K562 (cell line): ENCODE measurements around the gene USP48. TPM values are rescaled to one million over a fixed set of nuclear protein-coding genes. Genes with fewer than 3 reads are reported as not detected.
A peak's percentile ranks its signal among the peaks of the same experiment; 100 is the strongest.

Experiments
- ATF7 ChIP-seq: fragments of 450-650 bp; IDR thresholded peaks from 2 replicates; pipeline ENCODE4 v1.7.1; 2014; ENCODE audit warnings: mild to moderate bottlenecking, moderate library complexity
- CHD4 ChIP-seq: fragments of 200-600 bp; sonication (generic); IDR thresholded peaks from 3 replicates; pipeline ENCODE4 v1.6.1; 2012; ENCODE audit warnings: low read depth, mild to moderate bottlenecking, mixed read lengths, low read length, inconsistent platforms; ENCODE audit not compliant: insufficient read depth, insufficient replicate concordance, poor library complexity, severe bottlenecking
- FOXJ2 ChIP-seq: fragments of 200-800 bp; sonication (Bioruptor generic); IDR thresholded peaks from 2 replicates; pipeline ENCODE4 v1.6.1; 2016; ENCODE audit warnings: missing genetic modification characterization, missing compliant biosample characterization
- HDAC1 ChIP-seq, 2 experiments: fragments of 450-650 bp; IDR thresholded peaks; 2 replicates each; pipeline ENCODE4 v1.6.1; 2016 to 2017; ENCODE audit warnings: inconsistent platforms in 1 of 2, mild to moderate bottlenecking in 1 of 2, moderate library complexity in 1 of 2
- KDM1A ChIP-seq, 2 experiments: fragments of 450-650 bp; IDR thresholded peaks; 2 replicates each; pipeline ENCODE4 v1.6.1; 2016; ENCODE audit warnings: mild to moderate bottlenecking in 2 of 2
- MCM2 ChIP-seq: fragments of 450-650 bp; IDR thresholded peaks from 2 replicates; pipeline ENCODE4 v1.6.1; 2017; ENCODE audit warnings: low read depth, mild to moderate bottlenecking
- NCOA6 ChIP-seq: fragments of 450-650 bp; IDR thresholded peaks from 2 replicates; pipeline ENCODE4 v1.6.1; 2017; ENCODE audit warnings: mild to moderate bottlenecking
- NR1H2 ChIP-seq: sonication (generic); formaldehyde crosslinking; IDR thresholded peaks from 2 replicates; pipeline ENCODE4 v1.4.0; 2020; ENCODE audit warnings: mild to moderate bottlenecking, missing genetic modification reagents
- NRF1 ChIP-seq, 2 experiments: fragments of 450-650 bp; IDR thresholded peaks in 1 of 2; conservative IDR thresholded peaks in 1 of 2; 2 replicates each; pipeline ENCODE4 v1.6.1; 2014; ENCODE audit warnings: mild to moderate bottlenecking in 2 of 2
- PRMT5 ChIP-seq: sonication (generic); formaldehyde crosslinking; IDR thresholded peaks from 2 replicates; pipeline ENCODE4 v1.5.0; 2020; ENCODE audit warnings: missing genetic modification reagents
- RBM22 ChIP-seq: fragments of 200-400 bp; formaldehyde crosslinking; IDR thresholded peaks from 2 replicates; pipeline ENCODE4 v1.6.1; 2018; ENCODE audit warnings: low read length, low read depth; ENCODE audit not compliant: poor library complexity, severe bottlenecking
- SRSF7 ChIP-seq: fragments of 200-400 bp; formaldehyde crosslinking; optimal IDR thresholded peaks from 2 replicates; pipeline ENCODE3; 2017; ENCODE audit warnings: mild to moderate bottlenecking, low read depth, low read length
- SUPT5H ChIP-seq: fragments of 450-650 bp; IDR thresholded peaks from 2 replicates; pipeline ENCODE4 v1.6.1; 2016
- TEAD1 ChIP-seq, 2 experiments: fragments of 450-650 bp in 1 of 2; sonication (generic) in 1 of 2; formaldehyde crosslinking; IDR thresholded peaks; 2 replicates each; pipeline versions ENCODE4 v1.4.0 to v1.8.0; 2020 to 2022; ENCODE audit warnings: mild to moderate bottlenecking in 2 of 2, missing genetic modification reagents in 1 of 2
- YY1 ChIP-seq, 3 experiments: IDR thresholded peaks; 2 replicates each; pipeline ENCODE4 v1.6.1; 2011; ENCODE audit warnings: low read length in 2 of 3, mild to moderate bottlenecking in 2 of 3, moderate library complexity in 2 of 3, borderline replicate concordance in 1 of 3, control low read depth in 1 of 3, low read depth in 1 of 3; ENCODE audit not compliant: insufficient read depth in 3 of 3, insufficient replicate concordance in 2 of 3, control insufficient read depth in 1 of 3, insufficient read length in 1 of 3; ENCODE audit errors: extremely low read depth in 1 of 3
- ZBTB1 ChIP-seq: sonication (generic); formaldehyde crosslinking; IDR thresholded peaks from 2 replicates; pipeline ENCODE4 v1.8.1; 2023; ENCODE audit warnings: missing genetic modification reagents, low read depth, mild to moderate bottlenecking, borderline replicate concordance
- ZNF12 ChIP-seq: sonication (generic); formaldehyde crosslinking; IDR thresholded peaks from 2 replicates; pipeline ENCODE4 v1.4.0; 2020; ENCODE audit warnings: mild to moderate bottlenecking, missing genetic modification reagents
- ZNF124 ChIP-seq: sonication (generic); formaldehyde crosslinking; IDR thresholded peaks from 2 replicates; pipeline ENCODE4 v1.8.1; 2022; ENCODE audit warnings: missing genetic modification reagents
- ZNF174 ChIP-seq: fragments of 250-450 bp; sonication (Bioruptor Pico); IDR thresholded peaks from 2 replicates; pipeline ENCODE4 v1.4.0; 2020; ENCODE audit warnings: mild to moderate bottlenecking
- ZNF175 ChIP-seq: fragments of 200-800 bp; sonication (Bioruptor generic); IDR thresholded peaks from 2 replicates; pipeline ENCODE4 v1.6.1; 2016; ENCODE audit warnings: low read depth, mild to moderate bottlenecking, missing genetic modification characterization, missing compliant biosample characterization
- ZNF3 ChIP-seq: fragments of 250-450 bp; sonication (Bioruptor Pico); IDR thresholded peaks from 2 replicates; pipeline ENCODE4 v1.5.0; 2021; ENCODE audit warnings: mild to moderate bottlenecking, moderate library complexity
- ZNF717 ChIP-seq: fragments of 250-450 bp; sonication (Bioruptor Pico); IDR thresholded peaks from 2 replicates; pipeline ENCODE4 v1.5.0; 2021
- ZNF764 ChIP-seq: fragments of 250-450 bp; sonication (Bioruptor Pico); IDR thresholded peaks from 2 replicates; pipeline ENCODE4 v1.4.0; 2020; ENCODE audit warnings: low read depth, mild to moderate bottlenecking, moderate library complexity
- ZNF77 ChIP-seq: fragments of 250-450 bp; sonication (Bioruptor Pico); IDR thresholded peaks from 2 replicates; pipeline ENCODE4 v1.5.0; 2020
- polyA plus RNA-seq, 8 experiments: library from polyadenylated mRNA; depleted of rRNA in 4 of 8; stranded (reverse) in 5 of 8; unstranded in 3 of 8; fragments of >200 nt; fragmentation: Nextera tagmentation in 2 of 8; fragmentation: Illumina TruSeq in 1 of 8; extraction: Ambion mirVana in 2 of 8; extraction: Trizol in 1 of 8; gene quantifications; 2 replicates each; pipeline versions ENCODE4 v1.2.1 to v1.2.3, GENCODE V29; 2011 to 2014; ENCODE audit warnings: inconsistent platforms in 1 of 8, missing spikeins in 1 of 8
- total RNA-seq, 7 experiments: library from RNA; depleted of rRNA in 6 of 7; stranded (reverse); fragments of >200 nt in 6 of 7; fragmentation: Illumina TruSeq in 2 of 7; extraction: Trizol in 2 of 7; gene quantifications; 2 replicates each; pipeline versions ENCODE4 v1.2.1 to v1.2.3, GENCODE V29; 2011 to 2021; ENCODE audit warnings: low replicate concordance in 1 of 7
- TF ChIP-seq, protein P1 (sequence below): sonication (generic); formaldehyde crosslinking; IDR thresholded peaks from 2 replicates; pipeline ENCODE4 v1.8.1; 2023; ENCODE audit warnings: mild to moderate bottlenecking, missing genetic modification reagents
- TF ChIP-seq, protein P2 (sequence below), 3 experiments: fragments of 200-800 bp in 1 of 3; sonication (Bioruptor generic) in 1 of 3; sonication (generic) in 1 of 3; formaldehyde crosslinking in 1 of 3; IDR thresholded peaks; 2 replicates each; pipeline versions ENCODE4 v1.6.1 to v1.8.0; 2016 to 2022; ENCODE audit warnings: mild to moderate bottlenecking in 2 of 3, missing compliant biosample characterization in 2 of 3, missing genetic modification characterization in 2 of 3, missing genetic modification reagents in 1 of 3

Gene USP48
- total and polyA plus RNA-seq, 9 of the 15 experiments (the other 6 are each of a cell fraction or from before 2014, with no cell fraction given) = 23.3 to 123 (median 106) TPM

DNA sequence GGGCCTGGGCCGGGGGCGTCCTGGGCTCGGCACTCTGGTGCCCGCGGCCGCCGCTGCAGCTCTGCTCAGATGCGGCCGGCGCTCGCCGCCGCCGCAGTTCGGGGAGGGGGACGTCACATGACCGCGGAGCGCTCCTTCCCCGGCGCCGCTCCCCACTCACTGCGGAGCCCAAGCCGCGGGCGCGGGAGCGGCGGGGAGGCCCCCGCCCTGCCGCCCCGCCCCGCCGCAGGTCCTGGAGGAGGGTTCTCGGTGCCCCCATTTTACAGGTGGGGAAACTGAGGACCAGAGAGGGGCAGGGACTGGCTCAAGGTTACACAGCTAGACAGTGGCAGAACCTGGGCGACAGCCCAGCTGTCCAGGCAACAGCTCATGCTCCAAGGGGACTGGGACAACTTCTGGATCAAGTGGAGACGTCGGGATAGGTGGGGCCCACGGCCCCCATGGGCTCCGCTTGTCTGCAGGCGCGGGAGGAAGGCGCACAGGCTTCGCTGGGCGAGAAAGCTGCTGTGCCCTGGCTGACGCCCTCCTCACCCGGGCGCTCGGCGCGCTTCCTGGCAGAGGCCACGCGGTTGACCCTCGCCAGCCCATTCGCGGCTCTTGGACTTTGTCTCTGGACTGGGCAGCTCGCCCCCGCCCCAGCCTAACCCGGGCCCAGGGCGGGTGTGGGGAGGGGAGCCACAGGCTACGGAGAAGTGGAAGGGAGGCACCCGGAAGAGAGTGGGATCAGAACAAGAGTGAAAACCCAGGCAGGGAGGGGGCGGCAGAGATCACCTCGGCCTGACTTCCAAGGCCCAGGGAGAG is 113.5 kb downstream of the USP48 start, which contains the start of gene RAP1GAP (continued):
- TF ChIP-seq HDAC1 (IDR thresholded peaks at IDR 0.05) = peak in 1 of 2 experiments; percentile 60; a peak in 2 of 4 replicates
- no peak for TF ChIP-seq SRSF7
- TF ChIP-seq, protein P1, sequence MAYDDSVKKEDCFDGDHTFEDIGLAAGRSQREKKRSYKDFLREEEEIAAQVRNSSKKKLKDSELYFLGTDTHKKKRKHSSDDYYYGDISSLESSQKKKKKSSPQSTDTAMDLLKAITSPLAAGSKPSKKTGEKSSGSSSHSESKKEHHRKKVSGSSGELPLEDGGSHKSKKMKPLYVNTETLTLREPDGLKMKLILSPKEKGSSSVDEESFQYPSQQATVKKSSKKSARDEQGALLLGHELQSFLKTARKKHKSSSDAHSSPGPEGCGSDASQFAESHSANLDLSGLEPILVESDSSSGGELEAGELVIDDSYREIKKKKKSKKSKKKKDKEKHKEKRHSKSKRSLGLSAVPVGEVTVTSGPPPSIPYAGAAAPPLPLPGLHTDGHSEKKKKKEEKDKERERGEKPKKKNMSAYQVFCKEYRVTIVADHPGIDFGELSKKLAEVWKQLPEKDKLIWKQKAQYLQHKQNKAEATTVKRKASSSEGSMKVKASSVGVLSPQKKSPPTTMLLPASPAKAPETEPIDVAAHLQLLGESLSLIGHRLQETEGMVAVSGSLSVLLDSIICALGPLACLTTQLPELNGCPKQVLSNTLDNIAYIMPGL (CRISPR knock-in tag) = 0 out of 2 replicates have a peak, but pooled peaks have one; percentile 70
- TF ChIP-seq NRF1 (conservative IDR thresholded peaks at IDR 0.05 in 1 of 2, IDR thresholded peaks at IDR 0.05 in 1 of 2) = peak; percentile 53 to 54; a peak in 2 of 4 replicates
- TF ChIP-seq ZBTB1 (CRISPR knock-in tag) = peak; percentile 85
- no peak for TF ChIP-seq ZNF77
- TF ChIP-seq CHD4 = peak; percentile 88
- TF ChIP-seq PRMT5 (CRISPR knock-in tag) = no peak
- no peak for TF ChIP-seq ZNF174
- TF ChIP-seq RBM22 = peak; percentile 94
- TF ChIP-seq, protein P2, sequence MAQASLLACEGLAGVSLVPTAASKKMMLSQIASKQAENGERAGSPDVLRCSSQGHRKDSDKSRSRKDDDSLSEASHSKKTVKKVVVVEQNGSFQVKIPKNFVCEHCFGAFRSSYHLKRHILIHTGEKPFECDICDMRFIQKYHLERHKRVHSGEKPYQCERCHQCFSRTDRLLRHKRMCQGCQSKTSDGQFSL (CRISPR knock-in tag; IDR thresholded peaks at IDR 0.05) = no peak
- TF ChIP-seq, protein P2 (tag; IDR thresholded peaks at IDR 0.05) = 0 out of 4 replicates have a peak, but pooled peaks of 1 of the 2 experiments have one; percentile 15
- 0 out of 2 replicates have a peak, but pooled peaks have one; percentile 41 for TF ChIP-seq ZNF175 (CRISPR knock-in tag)
- TF ChIP-seq ZNF764 (CRISPR knock-in tag) = 0 out of 2 replicates have a peak, but pooled peaks have one; percentile 13
- TF ChIP-seq ZNF12 (CRISPR knock-in tag) = peak; percentile 24; the same call in 1 of the 2 replicates
- no peak for TF ChIP-seq MCM2
- no peak for TF ChIP-seq ZNF717 (CRISPR knock-in tag)
- peak; percentile 44 for TF ChIP-seq ATF7
- peak; percentile 98 for TF ChIP-seq NR1H2 (CRISPR knock-in tag)
- 0 out of 2 replicates have a peak, but pooled peaks have one; percentile 31 for TF ChIP-seq SUPT5H
- no peak for TF ChIP-seq NCOA6
- no peak for TF ChIP-seq ZNF3 (CRISPR knock-in tag)
- peak; percentile 91 to 94 for TF ChIP-seq KDM1A (IDR thresholded peaks at IDR 0.05)
- TF ChIP-seq FOXJ2 (tag) = no peak
- peak in 1 of 2 experiments; percentile 39; a peak in 2 of 4 replicates for TF ChIP-seq TEAD1 (CRISPR knock-in tag; IDR thresholded peaks at IDR 0.05)
- TF ChIP-seq YY1 (IDR thresholded peaks at IDR 0.05; ENCODE audit: borderline replicate concordance in 1 of 3, control insufficient read depth in 1 of 3, extremely low read depth in 1 of 3, insufficient read depth in 3 of 3, insufficient read length in 1 of 3, insufficient replicate concordance in 2 of 3, low read depth in 1 of 3, low read length in 2 of 3) = peak in 2 of 3 experiments; percentile 45 to 46
- TF ChIP-seq ZNF124 (CRISPR knock-in tag) = no peak
